HG03060 (cell line): ENCODE data around the gene KLRK1.
A peak's percentile ranks its signal among the peaks of the same experiment; 100 is the strongest.
"Not testable (repeated sequence)": the region's sequence is repeated elsewhere in the genome, so short reads cannot be mapped to it uniquely, and the experiment has no call there.

Source experiments
- ATAC-seq: cut with Tn5 transposase; IDR thresholded peaks from one replicate; pipeline ENCODE4 v1.9.1; 2021; ENCODE audit warnings: low read depth, moderate number of reproducible peaks; ENCODE audit not compliant: unreplicated experiment

The KLRK1 gene

DNA sequence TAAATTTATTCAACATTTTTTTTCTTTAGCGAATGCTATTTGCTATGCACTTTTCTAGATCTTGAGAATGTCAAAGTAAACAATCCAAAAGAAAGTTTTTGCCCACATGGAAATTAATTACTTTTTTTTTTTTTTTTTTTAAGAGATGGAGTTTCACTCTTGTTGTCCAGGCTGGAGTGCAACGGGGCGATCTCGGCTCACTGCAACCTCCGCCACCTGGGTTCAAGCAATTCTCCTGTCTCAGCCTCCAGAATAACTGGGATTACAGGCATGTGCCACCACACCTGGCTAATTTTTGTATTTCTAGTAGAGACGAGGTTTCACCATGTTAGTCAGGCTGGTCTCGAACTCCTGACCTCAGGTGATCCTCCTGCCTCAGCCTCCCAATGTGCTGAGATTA, 1.1 kb upstream of the KLRK1 start:
- ATAC-seq = not testable (repeated sequence)

- ATAC-seq = no peak
Observed at GRCh38 chr12:10388624-10389413, 1.0 kb downstream of the KLRK1 start.

- not testable (repeated sequence) for ATAC-seq
Observed at GRCh38 chr12:10387498-10387897, 2.3 kb downstream of the KLRK1 start.

GRCh38 chr12:10386857-10387256, 3.0 kb downstream of the KLRK1 start:
- no peak for ATAC-seq

DNA sequence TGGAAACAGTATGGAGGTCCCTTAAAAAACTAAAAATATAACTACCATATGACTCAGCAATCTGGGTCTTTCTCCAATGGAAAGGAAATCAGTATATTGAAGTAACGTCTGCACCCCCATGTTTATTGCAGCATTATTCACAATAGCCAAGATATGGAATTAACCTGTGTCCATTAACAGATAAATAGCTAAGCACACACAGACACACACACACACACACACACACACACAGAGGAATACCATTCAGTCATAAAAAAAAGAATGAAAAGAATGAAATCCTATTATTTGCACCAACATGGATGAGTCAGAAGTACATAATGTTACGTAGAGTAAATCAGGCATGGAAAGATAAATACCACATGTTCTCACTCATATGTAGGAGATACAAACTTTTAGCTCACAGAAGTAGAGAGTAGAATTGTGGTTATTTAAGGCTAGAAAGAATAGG, 4.7 kb downstream of the KLRK1 start:
- no peak for ATAC-seq

DNA sequence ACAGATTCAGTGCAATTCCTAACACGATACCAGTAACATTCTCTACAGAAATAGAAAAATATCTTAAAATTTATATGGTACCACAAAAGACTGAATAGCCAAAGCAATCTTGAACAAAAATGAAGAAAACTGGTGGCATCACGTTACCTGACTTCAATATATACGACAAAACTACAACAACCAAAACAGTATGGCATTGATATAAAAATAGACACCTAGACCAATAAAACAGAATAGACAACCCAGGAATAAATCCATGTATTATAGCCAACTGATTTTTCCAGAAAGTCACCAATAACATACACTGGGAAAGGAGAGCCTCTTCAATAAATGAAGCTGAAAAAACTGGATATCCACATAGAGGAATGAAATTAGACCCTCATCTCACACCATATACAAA, 5.7 kb downstream of the KLRK1 start:
- no peak for ATAC-seq

GRCh38 chr12:10381928-10382628, 7.8 kb downstream of the KLRK1 start:
- ATAC-seq = no peak

DNA sequence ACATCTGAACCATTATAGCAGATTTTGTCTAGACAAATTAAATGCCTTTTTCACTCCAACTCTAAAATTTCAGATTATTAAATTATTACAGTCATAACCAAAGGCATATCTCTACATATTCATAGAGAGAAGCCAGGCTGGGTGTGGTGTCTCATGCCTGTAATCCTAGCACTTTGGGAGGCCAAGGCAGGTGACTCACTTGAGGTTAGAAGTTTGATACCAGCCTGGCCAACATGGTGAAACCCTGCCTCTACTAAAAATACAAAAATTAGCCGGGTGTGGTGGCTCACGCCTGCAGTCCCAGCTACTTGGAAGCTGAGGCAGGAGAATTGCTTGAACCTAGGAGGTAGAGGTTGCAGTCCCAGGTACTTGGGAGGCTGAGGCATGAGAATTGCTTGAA, 11.1 kb downstream of the KLRK1 start:
- ATAC-seq = not testable (repeated sequence)

DNA sequence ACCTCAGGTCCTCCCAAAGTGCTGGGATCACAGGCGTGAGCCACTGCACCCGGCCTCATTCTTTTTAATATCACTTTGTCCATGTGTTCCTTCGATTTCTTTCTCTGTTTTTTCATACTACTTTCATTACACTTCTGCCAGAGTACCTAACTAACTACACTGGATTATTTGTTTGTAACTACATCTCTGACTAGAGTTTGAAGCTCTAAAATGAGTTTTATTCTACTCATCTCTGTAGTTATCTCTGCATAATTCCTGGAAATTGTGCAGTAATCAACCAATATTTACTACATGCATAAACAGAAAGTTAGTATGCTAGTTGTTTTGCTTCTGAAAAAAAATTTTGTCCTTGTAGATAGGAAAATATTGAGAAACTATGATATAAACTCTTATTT, 15.2 kb downstream of the KLRK1 start:
- no peak for ATAC-seq

- ATAC-seq = no peak
Observed at GRCh38 chr12:10372559-10372958, 17.3 kb downstream of the KLRK1 start.

DNA sequence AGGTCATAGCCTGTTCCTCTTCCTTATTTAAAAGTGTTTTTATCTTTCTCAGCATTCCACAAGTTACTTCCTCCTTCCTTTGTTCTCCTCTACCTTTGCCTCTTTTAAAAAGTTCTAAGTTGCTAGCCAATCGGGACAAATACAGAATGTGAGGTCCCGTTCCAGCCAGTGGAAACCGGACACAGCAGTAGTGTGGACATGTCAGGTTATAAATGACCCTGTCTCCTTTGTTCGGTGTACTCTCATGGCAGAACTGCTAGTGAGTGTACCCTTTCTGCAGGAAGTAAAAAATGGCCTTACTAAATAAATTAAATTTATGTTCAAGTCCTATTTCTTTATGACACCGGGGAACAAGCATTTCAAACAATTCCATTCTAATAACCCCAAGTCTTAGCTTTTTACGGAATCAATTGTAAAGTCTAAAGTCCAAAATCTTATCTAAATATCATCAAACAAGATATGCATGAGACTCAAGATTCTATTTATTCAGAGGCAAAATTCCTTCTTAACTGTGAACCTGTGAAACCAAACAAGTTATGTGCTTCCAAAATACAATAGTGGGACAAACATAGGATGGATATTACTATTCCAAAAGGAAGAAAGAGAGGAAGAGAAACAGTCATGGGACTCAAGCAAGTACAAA, 17.8 kb downstream of the KLRK1 start:
- ATAC-seq = not testable (repeated sequence)

DNA sequence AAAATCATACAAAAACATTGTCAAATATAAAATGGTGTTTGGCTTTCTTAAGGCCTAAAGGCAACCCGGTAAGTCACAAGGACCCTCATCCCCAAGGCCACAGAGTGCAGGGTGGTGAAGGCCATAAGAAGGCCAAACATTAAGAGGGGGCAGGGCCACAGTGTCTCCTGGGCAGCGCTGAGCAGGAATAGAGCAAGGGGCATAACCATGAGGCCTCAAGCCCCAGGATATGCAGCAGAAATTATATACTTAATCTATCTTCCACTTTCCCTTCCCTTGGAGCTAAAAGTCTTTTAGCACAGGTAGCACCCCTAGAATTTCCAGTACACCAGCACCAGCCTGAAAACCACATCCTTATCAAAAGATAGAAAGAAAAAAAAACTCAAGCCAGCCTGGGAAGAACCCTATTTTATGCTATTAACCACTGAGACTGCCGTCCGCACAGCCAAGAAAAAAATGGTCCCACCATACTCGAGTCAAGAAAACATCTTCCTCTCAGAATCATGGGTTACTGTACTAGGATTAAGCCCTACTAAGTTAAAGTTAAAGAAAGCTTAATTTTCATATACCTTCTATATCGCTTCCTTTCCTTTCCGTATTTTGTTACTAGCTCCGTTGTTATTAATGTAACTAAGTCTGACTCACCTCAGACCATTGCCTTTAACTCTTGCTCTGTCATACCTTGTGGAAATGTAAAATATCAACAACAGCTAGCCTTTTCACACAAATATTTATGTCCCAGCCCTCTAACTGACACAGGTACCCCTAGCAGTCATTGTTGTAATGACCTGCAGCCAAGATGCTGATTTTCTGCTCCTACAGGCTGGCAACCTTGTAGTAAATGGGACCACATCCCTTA, 20.1 kb downstream of the KLRK1 start:
- ATAC-seq = no peak

DNA sequence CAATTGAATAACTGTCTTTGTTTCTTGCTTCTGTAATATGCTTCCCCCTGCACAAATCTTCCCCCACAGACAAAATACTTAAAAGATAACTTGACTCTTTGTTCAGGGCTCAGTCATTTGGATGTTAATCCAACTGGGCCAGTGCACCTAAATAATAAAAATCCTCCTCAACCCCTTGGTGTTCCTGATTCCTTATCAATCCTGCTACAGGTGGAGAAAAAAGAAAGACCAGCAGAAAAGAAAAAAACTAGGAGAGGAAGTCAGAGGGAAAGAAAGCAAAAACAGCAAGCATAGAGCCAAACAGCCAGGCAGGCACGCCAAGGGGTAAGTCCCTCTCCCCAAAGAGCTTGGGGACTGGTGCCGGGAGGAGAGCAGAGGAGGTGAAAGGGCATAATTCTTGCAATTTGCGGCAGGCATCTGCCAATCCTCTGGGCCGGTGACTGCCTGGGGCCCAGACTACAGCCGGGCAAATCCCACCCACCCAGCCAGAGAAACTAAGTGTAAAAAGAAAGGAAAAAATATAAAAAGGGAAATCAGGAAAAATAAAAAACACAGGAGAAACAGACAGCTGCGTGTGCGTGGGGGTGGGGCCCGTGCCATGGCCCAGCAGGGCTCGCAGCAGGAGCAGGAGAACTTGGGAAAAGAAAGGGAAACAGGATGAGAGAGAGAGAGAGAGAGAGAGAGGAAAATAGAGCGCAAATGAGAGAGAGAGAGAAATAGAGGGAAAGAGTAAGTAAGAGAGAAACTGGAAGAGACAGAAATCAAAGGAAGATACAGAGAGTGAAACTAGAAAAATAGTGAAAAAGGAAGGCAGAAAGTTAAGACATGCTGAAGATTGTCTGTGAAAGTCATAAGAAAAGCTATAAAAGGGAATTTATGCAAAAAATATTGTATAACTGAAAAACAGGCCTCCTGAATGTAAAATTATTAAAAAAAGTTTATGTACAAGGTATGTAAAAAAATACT, 21.4 kb downstream of the KLRK1 start:
- no peak for ATAC-seq

DNA sequence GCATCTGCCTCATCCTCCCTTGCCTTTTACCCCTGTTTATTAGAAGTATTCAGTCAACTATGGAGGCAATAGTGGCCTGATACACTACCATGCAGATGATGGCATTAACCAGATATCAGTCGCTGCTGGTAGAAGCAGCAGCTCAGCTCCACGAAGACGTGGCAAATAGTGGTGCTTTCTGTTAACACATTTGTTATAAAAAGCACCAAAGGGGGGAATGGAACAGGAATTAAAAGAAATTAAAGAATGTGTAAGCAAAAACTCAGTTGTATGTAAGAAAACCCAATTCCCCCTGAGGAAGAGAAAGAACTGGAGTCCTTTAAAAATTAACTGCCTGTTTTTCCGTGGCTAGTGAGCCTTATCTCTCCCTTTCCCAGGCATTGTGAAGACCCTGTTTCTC, 22.1 kb downstream of the KLRK1 start:
- ATAC-seq = not testable (repeated sequence)

- no peak for ATAC-seq
Observed at GRCh38 chr12:10366875-10367274, 23.0 kb downstream of the KLRK1 start.

DNA sequence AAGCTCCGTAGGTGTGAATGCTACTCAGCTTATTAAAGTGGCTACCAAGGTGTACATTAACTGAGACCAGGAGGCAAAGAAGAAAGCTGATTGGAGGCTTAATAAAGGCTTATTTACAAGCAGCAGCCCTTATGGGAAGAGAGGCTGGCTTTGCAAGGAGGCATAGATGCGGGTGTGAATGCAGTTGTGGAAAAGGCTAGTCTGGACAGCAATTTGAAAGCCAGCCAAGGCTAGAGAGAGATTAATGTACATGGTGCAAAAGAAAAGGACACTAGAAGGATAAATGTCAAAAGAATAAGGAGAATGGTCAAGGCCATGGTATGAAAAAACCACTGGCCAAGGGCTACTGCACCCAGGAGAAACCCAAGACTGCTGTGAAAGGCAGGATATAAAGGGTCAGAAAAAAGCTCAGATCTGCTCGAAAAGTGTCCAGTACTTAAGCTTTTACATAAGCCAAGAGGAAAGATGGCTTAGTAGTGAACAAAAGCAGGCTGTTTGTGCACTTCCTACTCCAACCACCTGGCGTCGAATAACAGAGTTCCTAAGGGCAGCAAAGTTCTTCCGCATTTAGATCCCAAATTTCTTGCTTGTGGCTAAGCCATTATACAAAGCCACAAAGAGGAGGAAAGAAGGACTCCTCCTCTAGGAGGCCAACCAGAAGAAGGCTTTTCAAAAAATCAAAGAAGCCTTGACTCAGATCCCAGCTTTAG, 24.0 kb downstream of the KLRK1 start:
- no peak for ATAC-seq

DNA sequence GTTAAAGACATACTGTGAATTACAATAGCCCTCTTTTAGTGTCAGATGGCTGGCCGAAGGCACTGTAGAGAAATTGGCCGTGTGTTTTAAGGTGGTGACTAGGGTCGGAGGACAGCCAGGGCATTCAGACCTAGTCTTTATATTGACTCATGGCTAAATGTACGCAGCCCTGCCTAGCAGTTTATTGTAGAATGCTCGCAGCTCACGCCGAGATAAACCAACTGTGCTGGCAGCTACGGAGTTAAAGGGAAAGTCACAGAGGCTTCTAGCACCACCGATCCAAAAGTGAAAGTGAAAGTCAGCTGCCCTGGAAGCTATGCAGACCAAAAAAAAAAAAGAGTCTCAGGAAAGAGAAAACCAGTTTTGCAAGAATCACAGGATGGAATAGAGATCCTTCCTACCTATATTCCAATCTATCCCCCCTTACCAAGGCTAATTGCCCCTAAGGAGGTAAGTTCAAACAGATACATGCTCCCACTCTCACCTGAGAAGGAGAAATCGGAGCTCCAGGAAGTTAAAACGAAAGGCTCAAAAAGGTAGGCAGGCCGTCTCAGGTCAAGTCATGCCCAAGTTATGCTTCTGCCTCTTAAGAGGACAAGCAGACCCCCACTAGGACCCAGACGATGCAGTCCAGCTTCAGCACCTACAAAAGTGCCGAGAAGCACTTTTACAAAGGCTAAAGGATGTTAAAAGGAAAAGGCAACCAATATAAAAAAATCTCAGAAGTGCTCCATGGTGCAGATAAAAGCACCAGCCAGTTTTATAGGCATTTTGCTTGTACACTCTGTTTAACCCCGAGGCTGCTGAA, 24.8 kb downstream of the KLRK1 start:
- ATAC-seq = peak; percentile 37
